Gastrocnemius medialis (tissue), 4 donors: ENCODE measurements around the gene FBXO27. TPM values are rescaled to one million over a fixed set of nuclear protein-coding genes. Genes with fewer than 3 reads are reported as not detected.
"Not testable (repeated sequence)": the region's sequence is repeated elsewhere in the genome, so short reads cannot be mapped to it uniquely, and the experiment has no call there.

Experiments used
- ATAC-seq, 2 donors: fragments of 150-250 bp; one replicate each; pipeline ENCODE4 v1.9.1; 2016
- DNase-seq, 2 donors: peaks; one replicate each; pipeline ENCODE4 v3.0.0-alpha.2; 2019
- H3K27ac ChIP-seq, 4 donors: fragments of 200-600 bp; sonication (generic); 1 replicate in 1 of 4; 2 replicates in 3 of 4; pipeline ENCODE4 v1.5.1; 2016 to 2018; ENCODE audit warnings: mild to moderate bottlenecking in 2 of 4, moderate library complexity in 1 of 4
- H3K27me3 ChIP-seq, 3 donors: fragments of 200-600 bp; sonication (generic) in 2 of 3; 1 replicate in 1 of 3; 2 replicates in 2 of 3; pipeline versions ENCODE4 v1.5.1 to v1.6.0; 2016 to 2019; ENCODE audit warnings: mild to moderate bottlenecking in 1 of 3, moderate library complexity in 1 of 3
- H3K36me3 ChIP-seq, 2 donors: fragments of 200-600 bp; sonication (generic) in 1 of 2; one replicate each; pipeline ENCODE4 v1.5.1; 2017 to 2018
- H3K4me1 ChIP-seq, 2 donors: fragments of 200-600 bp; sonication (generic) in 1 of 2; one replicate each; pipeline ENCODE4 v1.5.1; 2016 to 2017; ENCODE audit warnings: mild to moderate bottlenecking in 2 of 2
- H3K4me3 ChIP-seq, 4 donors: fragments of 200-600 bp; sonication (generic) in 3 of 4; 1 replicate in 1 of 4; 2 replicates in 3 of 4; pipeline ENCODE4 v1.5.1; 2016 to 2019; ENCODE audit warnings: mild to moderate bottlenecking in 2 of 4
- H3K9me3 ChIP-seq, 3 donors: fragments of 200-600 bp; sonication (generic) in 2 of 3; 1 replicate in 1 of 3; 2 replicates in 2 of 3; pipeline ENCODE4 v1.5.1; 2016 to 2019
- POLR2A ChIP-seq, 2 donors: fragments of 450-650 bp; IDR thresholded peaks; one replicate each; pipeline ENCODE4 v1.6.1; 2017; ENCODE audit warnings: antibody characterized with exemption in 2 of 2, mild to moderate bottlenecking in 2 of 2, moderate library complexity in 2 of 2
- in situ Hi-C, 4 donors: fragments of 200-750 bp; cut with MboI; loops; one replicate each; pipeline versions ENCODE4 v1.15.0 to v1.8.0; 2017; ENCODE audit warnings: low sequenced_read_pairs in 4 of 4
- intact Hi-C: fragments of 100-400 bp; cut with DNase I; formaldehyde crosslinking; loops from one replicate; pipeline ENCODE4 v1.15.1; 2023; ENCODE audit warnings: low total_unique reads
- total RNA-seq, 4 donors: library from RNA; depleted of rRNA; stranded (reverse); fragments of >200 nt; gene quantifications; one replicate each; pipeline versions ENCODE4 v1.1.0 to v1.2.3, GENCODE V29; 2016
- TF ChIP-seq, protein P1 (sequence below), 5 experiments: fragments of 450-650 bp in 3 of 5; fragments of 200-600 bp in 2 of 5; sonication (generic) in 2 of 5; IDR thresholded peaks in 4 of 5; conservative IDR thresholded peaks in 1 of 5; 1 replicate in 4 of 5; 2 replicates in 1 of 5; pipeline ENCODE4 v1.5.1; 2016 to 2019; ENCODE audit warnings: antibody characterized with exemption in 5 of 5, mild to moderate bottlenecking in 3 of 5, moderate library complexity in 3 of 5

Gene FBXO27
- total RNA-seq, 4 donors from 2014 or later: 0.20 to 1.2 (median 0.52) TPM; not detected in 1

DNA sequence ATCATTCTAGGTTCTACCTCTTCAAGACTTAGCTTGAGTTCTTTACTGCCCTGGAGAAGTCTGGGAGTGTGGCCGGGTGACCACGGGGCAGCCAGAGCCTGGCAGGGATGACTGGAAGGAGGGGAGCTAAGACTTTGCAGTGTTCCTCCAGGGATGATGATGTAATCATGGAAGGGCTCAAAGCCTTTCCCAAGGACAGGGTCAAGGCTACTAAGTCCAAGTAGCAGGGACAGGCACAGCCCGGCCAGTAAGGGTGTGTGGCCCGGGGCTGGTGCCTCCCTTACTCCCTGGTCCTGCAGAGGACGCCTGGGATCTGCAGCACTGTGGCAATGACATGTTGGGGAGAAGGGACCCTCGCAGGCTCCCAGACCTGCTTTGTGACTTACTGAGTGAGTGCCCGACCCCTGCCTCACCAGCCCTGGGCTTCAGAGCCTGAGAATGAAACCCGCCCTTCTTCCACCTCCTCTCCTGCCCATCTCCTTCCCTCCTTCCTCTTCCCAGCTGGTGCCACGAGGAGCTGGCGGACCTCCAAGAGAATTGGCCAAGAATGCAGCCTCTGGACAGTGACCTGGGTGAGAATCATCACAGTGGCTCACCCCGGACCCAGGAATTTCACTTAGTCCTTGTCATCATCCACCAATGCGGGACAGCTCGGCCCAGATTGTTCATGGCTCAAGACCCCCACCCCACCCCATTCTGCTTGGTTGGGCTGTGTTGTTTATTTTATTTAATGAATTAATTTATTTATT is 41.2 kb downstream of the FBXO27 start:
- peaks cover 0 to 16% (median 8%) of the 10 kb centered on the region in 3 donors for H3K27me3 ChIP-seq
- H3K27ac ChIP-seq: no peak overlapping the region

DNA sequence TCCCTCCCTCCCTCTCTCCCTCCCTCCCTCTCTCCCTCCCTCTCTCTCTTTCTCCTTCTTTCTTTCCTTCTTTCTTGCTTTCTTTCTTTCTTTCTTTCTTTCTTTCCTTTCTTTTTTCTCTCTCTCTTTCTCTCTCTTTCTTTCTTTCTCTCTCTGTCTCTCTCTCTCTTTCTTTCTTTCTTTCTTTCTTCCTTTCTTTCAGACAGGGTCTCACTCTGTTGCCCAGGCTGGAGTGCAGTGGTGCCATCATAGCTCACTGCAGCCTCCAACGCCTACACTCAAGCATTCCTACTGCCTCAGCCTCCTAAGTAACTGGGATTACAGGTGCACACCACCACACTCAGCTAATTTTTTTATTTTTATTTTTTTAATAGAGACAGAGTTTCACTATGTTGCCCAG is 42.7 kb downstream of the FBXO27 start:
- intact Hi-C loops, H3K4me3 ChIP-seq, H3K9me3 ChIP-seq, DNase-seq, H3K27ac ChIP-seq, in situ Hi-C loops, ATAC-seq, H3K4me1 ChIP-seq, H3K36me3 ChIP-seq: not testable (repeated sequence)
- peaks cover 0 to 16% (median 5%) of the 10 kb centered on the region in 3 donors for H3K27me3 ChIP-seq

More for the DNA sequence above, 41.2 kb downstream of the FBXO27 start:
- DNase-seq (no peak), ATAC-seq (no peak)
- Histone ChIP-seq H3K4me3 (no peak overlapping the region), H3K4me1 (no peaks in the 10 kb centered on the region), H3K9me3 (no peaks in the 10 kb centered on the region), H3K36me3 (no peaks in the 10 kb centered on the region)
- intact Hi-C loops: no loop called here
- no peak for TF ChIP-seq POLR2A (IDR thresholded peaks at IDR 0.05)
- TF ChIP-seq, protein P1, sequence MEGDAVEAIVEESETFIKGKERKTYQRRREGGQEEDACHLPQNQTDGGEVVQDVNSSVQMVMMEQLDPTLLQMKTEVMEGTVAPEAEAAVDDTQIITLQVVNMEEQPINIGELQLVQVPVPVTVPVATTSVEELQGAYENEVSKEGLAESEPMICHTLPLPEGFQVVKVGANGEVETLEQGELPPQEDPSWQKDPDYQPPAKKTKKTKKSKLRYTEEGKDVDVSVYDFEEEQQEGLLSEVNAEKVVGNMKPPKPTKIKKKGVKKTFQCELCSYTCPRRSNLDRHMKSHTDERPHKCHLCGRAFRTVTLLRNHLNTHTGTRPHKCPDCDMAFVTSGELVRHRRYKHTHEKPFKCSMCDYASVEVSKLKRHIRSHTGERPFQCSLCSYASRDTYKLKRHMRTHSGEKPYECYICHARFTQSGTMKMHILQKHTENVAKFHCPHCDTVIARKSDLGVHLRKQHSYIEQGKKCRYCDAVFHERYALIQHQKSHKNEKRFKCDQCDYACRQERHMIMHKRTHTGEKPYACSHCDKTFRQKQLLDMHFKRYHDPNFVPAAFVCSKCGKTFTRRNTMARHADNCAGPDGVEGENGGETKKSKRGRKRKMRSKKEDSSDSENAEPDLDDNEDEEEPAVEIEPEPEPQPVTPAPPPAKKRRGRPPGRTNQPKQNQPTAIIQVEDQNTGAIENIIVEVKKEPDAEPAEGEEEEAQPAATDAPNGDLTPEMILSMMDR (IDR thresholded peaks at IDR 0.05 in 4 of 5, conservative IDR thresholded peaks at IDR 0.05 in 1 of 5): no peak
- in situ Hi-C loops: no loop called here

DNA sequence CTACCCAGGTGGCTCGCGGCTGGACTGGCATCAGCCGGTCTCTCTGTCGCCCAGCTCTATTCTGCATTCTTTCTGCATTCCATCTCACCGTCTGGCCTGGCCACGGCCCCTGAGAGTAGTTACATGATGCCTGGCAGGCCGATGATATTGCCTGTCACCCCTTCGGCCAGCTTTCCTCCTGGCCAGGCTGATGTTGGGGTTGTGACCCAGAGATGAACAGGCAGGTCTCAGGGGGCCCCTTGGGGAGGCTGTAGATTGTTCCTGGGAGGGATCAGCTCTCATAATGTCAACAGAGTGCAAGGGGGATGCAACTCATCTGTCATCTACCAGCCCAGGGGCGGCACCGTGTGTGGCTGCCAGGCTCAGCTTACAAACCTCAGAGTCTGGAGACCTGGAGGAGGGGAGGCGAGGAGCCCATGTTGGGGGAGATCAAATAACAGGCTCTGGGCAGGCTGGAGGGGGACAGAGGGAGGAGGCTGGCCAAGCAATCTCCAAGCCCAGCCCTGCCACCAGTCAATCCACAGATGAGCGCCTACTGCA is 43.2 kb downstream of the FBXO27 start:
- H3K4me3 ChIP-seq: no peak overlapping the region
- intact Hi-C loops (no loop called here), in situ Hi-C loops (no loop called here)
- DNase-seq (no peak), ATAC-seq (no peak)
- H3K4me1 ChIP-seq: no peaks in the 10 kb centered on the region
- no peaks in the 10 kb centered on the region for H3K36me3 ChIP-seq
- no peak overlapping the region for H3K27ac ChIP-seq
- no peaks in the 10 kb centered on the region for H3K9me3 ChIP-seq
- no peak for TF ChIP-seq POLR2A (IDR thresholded peaks at IDR 0.05)
- TF ChIP-seq, protein P1 (IDR thresholded peaks at IDR 0.05 in 4 of 5, conservative IDR thresholded peaks at IDR 0.05 in 1 of 5): no peak
- H3K27me3 ChIP-seq: peaks cover 0 to 16% (median 5%) of the 10 kb centered on the region in 3 donors

DNA sequence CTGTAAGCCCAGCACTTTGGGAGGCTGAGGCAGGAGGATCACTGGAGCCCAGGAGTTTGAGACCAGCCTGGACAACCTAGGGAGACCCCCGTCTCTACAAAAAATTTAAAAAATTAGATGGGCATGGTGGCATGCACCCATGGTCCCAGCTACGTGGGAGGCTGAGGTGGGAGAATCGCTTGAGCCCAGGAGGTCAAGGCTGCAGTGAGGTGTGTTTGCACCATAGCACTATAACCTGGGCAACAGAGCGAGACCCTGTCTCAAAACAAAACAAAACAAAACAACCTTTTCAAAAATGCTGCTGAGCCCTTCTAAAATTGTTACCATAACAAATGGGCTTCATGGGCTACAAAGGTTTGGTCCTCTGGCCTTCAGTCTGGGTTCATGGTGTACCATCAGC is 43.7 kb downstream of the FBXO27 start:
- H3K36me3 ChIP-seq, intact Hi-C loops, H3K9me3 ChIP-seq, ATAC-seq, H3K4me3 ChIP-seq, DNase-seq, in situ Hi-C loops, H3K4me1 ChIP-seq, H3K27ac ChIP-seq: not testable (repeated sequence)
- H3K27me3 ChIP-seq: peaks cover 0 to 14% (median 5%) of the 10 kb centered on the region in 3 donors

DNA sequence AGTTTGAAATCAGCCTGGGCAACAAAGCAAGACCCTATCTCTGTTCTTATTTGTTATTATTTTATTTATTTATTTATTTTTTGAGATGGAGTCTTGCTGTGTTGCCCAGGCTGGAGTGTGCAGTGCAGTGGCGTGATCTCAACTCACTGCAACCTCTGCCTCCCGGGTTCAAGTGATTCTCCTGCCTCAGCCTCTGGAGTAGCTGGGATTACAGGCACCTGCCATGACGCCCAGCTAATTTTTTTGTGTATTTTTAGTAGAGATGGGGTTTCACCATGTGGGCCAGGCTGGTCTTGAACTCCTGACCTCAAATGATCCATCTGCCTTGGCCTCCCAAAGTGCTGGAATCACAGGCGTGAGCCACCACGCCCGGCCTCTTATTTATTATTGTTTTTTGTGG is 44.6 kb downstream of the FBXO27 start:
- H3K4me3 ChIP-seq, intact Hi-C loops, H3K9me3 ChIP-seq, H3K27me3 ChIP-seq, H3K27ac ChIP-seq, H3K4me1 ChIP-seq, ATAC-seq, in situ Hi-C loops, DNase-seq, H3K36me3 ChIP-seq: not testable (repeated sequence)

DNA sequence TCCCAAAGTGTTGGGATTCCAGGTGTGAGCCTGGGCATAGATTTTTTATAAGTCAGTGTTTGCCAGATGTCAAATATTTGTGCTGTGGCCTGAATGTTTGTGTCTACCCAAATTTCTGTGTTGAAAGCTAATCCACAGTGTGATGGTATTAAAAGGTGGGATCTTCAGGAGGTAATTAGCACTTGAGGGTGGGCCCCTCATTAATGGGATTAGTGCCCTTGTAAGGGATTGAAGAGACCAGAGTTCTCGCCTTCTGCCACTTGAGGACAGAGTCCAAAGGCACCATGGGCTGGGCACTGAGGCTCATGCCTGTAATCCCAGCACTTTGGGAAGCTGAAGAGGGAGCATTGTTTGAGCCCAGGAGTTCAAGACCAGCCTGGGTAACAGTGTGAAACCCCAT is 47.1 kb downstream of the FBXO27 start:
- no peak for TF ChIP-seq POLR2A (IDR thresholded peaks at IDR 0.05)
- TF ChIP-seq, protein P1 (IDR thresholded peaks at IDR 0.05 in 4 of 5, conservative IDR thresholded peaks at IDR 0.05 in 1 of 5): no peak
- Histone ChIP-seq H3K27ac (no peak overlapping the region), H3K4me3 (no peak overlapping the region), H3K9me3 (no peaks in the 10 kb centered on the region), H3K27me3 (no peaks in the 10 kb centered on the region), H3K4me1 (no peaks in the 10 kb centered on the region), H3K36me3 (no peaks in the 10 kb centered on the region)
- intact Hi-C loops: no loop called here
- in situ Hi-C loops: no loop called here
- no peak for DNase-seq
- ATAC-seq: no peak
